Measurements from ENCODE around the gene SLC25A21. TPM values are rescaled to one million over a fixed set of nuclear protein-coding genes. Genes with fewer than 3 reads are reported as not detected.

The SLC25A21 gene
- total and polyA plus RNA-seq, 2 experiments from 2014 or later, result 10.6 to 12.1 TPM

- TF ChIP-seq REST (IDR thresholded peaks at IDR 0.05; ENCODE audit: unreplicated experiment), result no peak
- TF ChIP-seq CREB1 (CRISPR knock-in tag; IDR thresholded peaks at IDR 0.05; ENCODE audit: low read depth), result no peak
- TF ChIP-seq, protein P1, sequence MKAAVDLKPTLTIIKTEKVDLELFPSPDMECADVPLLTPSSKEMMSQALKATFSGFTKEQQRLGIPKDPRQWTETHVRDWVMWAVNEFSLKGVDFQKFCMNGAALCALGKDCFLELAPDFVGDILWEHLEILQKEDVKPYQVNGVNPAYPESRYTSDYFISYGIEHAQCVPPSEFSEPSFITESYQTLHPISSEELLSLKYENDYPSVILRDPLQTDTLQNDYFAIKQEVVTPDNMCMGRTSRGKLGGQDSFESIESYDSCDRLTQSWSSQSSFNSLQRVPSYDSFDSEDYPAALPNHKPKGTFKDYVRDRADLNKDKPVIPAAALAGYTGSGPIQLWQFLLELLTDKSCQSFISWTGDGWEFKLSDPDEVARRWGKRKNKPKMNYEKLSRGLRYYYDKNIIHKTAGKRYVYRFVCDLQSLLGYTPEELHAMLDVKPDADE (IDR thresholded peaks at IDR 0.05), result no peak
- no peak for TF ChIP-seq NANOG (IDR thresholded peaks at IDR 0.05; ENCODE audit: borderline replicate concordance)
Observed at GRCh38 chr14:36855396-36855795, 317.0 kb downstream of the SLC25A21 start (continued).

GRCh38 chr14:36852981-36853691, 319.3 kb downstream of the SLC25A21 start:
- no peaks in the 10 kb centered on the region for H3K9me2 ChIP-seq (ENCODE audit: insufficient read depth)
- no peak overlapping the region for H3K27ac ChIP-seq (ENCODE audit: low read depth)
- ATAC-seq, result no peak; the same call in 2 of the 3 replicates
- no peak overlapping the region for H2AFZ ChIP-seq
- Mint-ChIP-seq H3K36me3 (ENCODE audit: low read depth) (no peaks in the 10 kb centered on the region), H3K4me1 (peaks cover 34% of the 10 kb centered on the region), H3K27ac (peak overlapping the region; percentile 71; the same call in 1 of the 2 replicates), H3K27me3 (ENCODE audit: insufficient read depth, low read depth, poor library complexity) (peaks cover 4% of the 10 kb centered on the region), H3K4me3 (no peak overlapping the region), H3K9me3 (no peaks in the 10 kb centered on the region)
- peaks cover 9% of the 10 kb centered on the region; the same call in 1 of the 2 replicates for H3K4me1 ChIP-seq (ENCODE audit: insufficient read depth)
- no peaks in the 10 kb centered on the region for H3K27me3 ChIP-seq (ENCODE audit: insufficient read depth)
- no peaks in the 10 kb centered on the region for H3F3A ChIP-seq (replicated peaks; ENCODE audit: low read depth)
- H3K36me3 ChIP-seq (ENCODE audit: insufficient read depth), result no peaks in the 10 kb centered on the region
- no peak for TF ChIP-seq CREB1 (CRISPR knock-in tag; IDR thresholded peaks at IDR 0.05; ENCODE audit: low read depth)
- TF ChIP-seq ZNF331 (CRISPR knock-in tag; IDR thresholded peaks at IDR 0.05; ENCODE audit: low read depth), result no peak
- no peak for TF ChIP-seq POLR2AphosphoS5 (IDR thresholded peaks at IDR 0.05; ENCODE audit: low read depth)
- no peak for TF ChIP-seq NANOG (IDR thresholded peaks at IDR 0.05; ENCODE audit: borderline replicate concordance)
- TF ChIP-seq EZH2phosphoT487 (IDR thresholded peaks at IDR 0.05; ENCODE audit: unreplicated experiment), result no peak
- no peak for TF ChIP-seq CTCF (conservative IDR thresholded peaks at IDR 0.05; ENCODE audit: low read depth in 2 of 2)
- DNase-seq (ENCODE audit: low spot score), result no peak
- no peak overlapping the region for H3K4me2 ChIP-seq
- H3K4me3 ChIP-seq, result no peak overlapping the region
- no peaks in the 10 kb centered on the region for H3K79me2 ChIP-seq (replicated peaks; ENCODE audit: insufficient read depth)
- no peaks in the 10 kb centered on the region for H4K20me1 ChIP-seq (replicated peaks; ENCODE audit: insufficient read depth)

Measured in GM23338 (cell line).